ENCODE results near the gene XIST. TPM values are rescaled to one million over a fixed set of nuclear protein-coding genes. Genes with fewer than 3 reads are reported as not detected.

Gene XIST
- total RNA-seq, 1 experiment from 2014 or later = 1.4 TPM

- Histone ChIP-seq H2BK15ac (ENCODE audit: low read depth, low read length) (no peak overlapping the region), H2AK5ac (ENCODE audit: insufficient read length, low read length) (no peak overlapping the region), H3K14ac (ENCODE audit: insufficient read depth, low read length) (no peak overlapping the region), H3K79me2 (ENCODE audit: insufficient read depth, low read length) (no peaks in the 10 kb centered on the region), H3K4me1 (ENCODE audit: insufficient read depth, low read length) (no peaks in the 10 kb centered on the region), H3K4ac (ENCODE audit: low read depth, low read length) (no peak overlapping the region), H3K23me2 (ENCODE audit: insufficient read length, low read depth, low read length, poor library complexity, severe bottlenecking) (no peaks in the 10 kb centered on the region), H3K18ac (ENCODE audit: insufficient read length, low read depth, low read length) (no peak overlapping the region), H2BK12ac (ENCODE audit: insufficient read length, low read depth, low read length) (no peak overlapping the region), H2BK20ac (ENCODE audit: low read depth, low read length, poor library complexity, severe bottlenecking) (no peak overlapping the region), H3T11ph (ENCODE audit: low read length) (no peak overlapping the region), H3K4me2 (ENCODE audit: insufficient read depth, insufficient read length, low read length) (no peak overlapping the region), H3K79me1 (ENCODE audit: insufficient read depth, low read depth, low read length, poor library complexity, severe bottlenecking) (no peaks in the 10 kb centered on the region), H3K27ac (ENCODE audit: insufficient read length, low read depth, low read length) (no peak overlapping the region), H2BK5ac (ENCODE audit: insufficient read length, low read length) (no peak overlapping the region), H4K20me1 (ENCODE audit: control insufficient read depth, insufficient read depth, insufficient read length) (no peaks in the 10 kb centered on the region), H3K9me3 (ENCODE audit: control insufficient read depth, low read depth, low read length) (no peaks in the 10 kb centered on the region), H3K56ac (ENCODE audit: insufficient read length, low read depth, low read length) (no peak overlapping the region), H2AFZ (ENCODE audit: low read length) (no peak overlapping the region), H4K91ac (ENCODE audit: insufficient read length, low read depth, low read length) (no peak overlapping the region), H3K27me3 (ENCODE audit: insufficient read depth, low read length) (no peaks in the 10 kb centered on the region), H3K23ac (ENCODE audit: insufficient read length, low read depth, low read length) (no peak overlapping the region), H3K9ac (ENCODE audit: extremely low read depth, insufficient read length, low read length) (no peak overlapping the region), H4K8ac (replicated peaks; ENCODE audit: insufficient read length, low read depth, low read length) (no peak overlapping the region), H4K5ac (ENCODE audit: insufficient read length, low read depth, low read length) (no peak overlapping the region), H2BK120ac (ENCODE audit: low read depth, low read length, poor library complexity, severe bottlenecking) (no peak overlapping the region)
- TF ChIP-seq CTCF (conservative IDR thresholded peaks at IDR 0.05) = no peak
- H3K4me1 Mint-ChIP-seq = peaks cover 0 to 2% of the 10 kb centered on the region in 2 experiments; a peak in 1 of 4 replicates
- H3K9me3 Mint-ChIP-seq = no peaks in the 10 kb centered on the region
- H3K36me3 Mint-ChIP-seq (ENCODE audit: insufficient read depth in 1 of 3, low read depth in 3 of 3) = no peaks in the 10 kb centered on the region
- no peak overlapping the region for H3K27ac Mint-ChIP-seq
- DNase-seq = no peak
- WGBS (ENCODE audit: extremely low coverage, insufficient read length, low lambda C conversion rate) = 100% methylated on average over 2 of the region's 4 CpGs
- no peaks in the 10 kb centered on the region for H3K27me3 Mint-ChIP-seq (ENCODE audit: low read depth)
- H3K4me3 Mint-ChIP-seq = no peak overlapping the region
Observed at GRCh38 chrX:73827406-73827805, 25.1 kb downstream of the XIST start.
